ENCODE data around the gene FGFR3.

Gene FGFR3

DNA sequence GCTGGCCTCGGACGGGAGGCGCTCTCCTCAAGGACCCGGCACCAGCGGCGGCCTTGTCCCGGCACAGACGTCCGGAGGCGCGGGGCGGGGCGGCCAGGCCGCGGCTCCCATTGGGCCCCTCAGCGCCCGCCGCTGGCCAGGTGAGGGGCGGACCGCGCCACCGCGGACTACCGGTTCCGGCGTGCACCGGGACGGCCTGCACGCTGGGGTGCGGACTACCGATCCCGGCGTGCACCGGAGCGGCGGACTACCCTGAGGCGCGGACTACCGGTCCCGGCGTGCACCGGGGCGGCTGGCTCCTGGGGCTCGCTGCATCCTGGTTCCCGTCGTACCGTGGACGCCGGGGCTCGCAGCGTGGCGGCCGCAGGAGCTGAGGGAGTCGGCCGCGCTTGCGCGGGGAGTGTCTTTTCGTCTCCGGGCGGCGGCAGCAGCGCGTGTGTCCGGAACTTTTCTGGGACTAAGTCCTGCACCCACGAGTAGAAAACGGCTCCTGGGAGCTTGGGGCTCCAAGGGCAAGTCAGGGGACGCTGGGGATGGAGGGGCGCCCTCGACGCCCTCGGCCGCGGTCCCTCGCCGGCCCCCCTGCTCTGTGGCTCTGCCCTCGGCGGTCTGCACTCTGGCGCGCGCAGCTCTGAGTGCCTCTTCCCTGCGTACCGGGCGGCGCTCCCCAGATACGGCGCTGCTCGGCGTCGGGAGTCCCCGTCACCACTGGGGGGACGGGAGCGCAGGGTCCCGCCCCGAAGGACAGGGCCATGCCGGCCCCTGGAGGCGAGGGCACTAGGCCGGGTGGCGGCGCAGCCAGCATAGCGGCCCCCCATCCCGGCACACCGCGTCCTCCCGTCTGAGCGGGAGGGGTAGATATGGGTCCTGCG lies 63.2 kb downstream of the FGFR3 start, which contains the start of gene LETM1:
LETM1 (minus strand) TSS at position 86 of the 872 bp plus-strand sequence. CDS start 206 bp downstream, outside the sequence.
- Histone ChIP-seq H3K4me1 (ENCODE audit: insufficient read depth, low read length, severe bottlenecking) (peaks cover 42% of the 10 kb centered on the region), H3K27ac (ENCODE audit: low read depth, low read length, poor library complexity, severe bottlenecking) (no peak within 1 kb of the TSS), H3K9me2 (ENCODE audit: low read depth, low read length) (no peaks in the 10 kb centered on the region), H3K36me3 (ENCODE audit: insufficient read depth, low read length) (no peaks in the 10 kb centered on the region; the same call in 1 of the 2 replicates), H3K9ac (ENCODE audit: low read length) (peak within 1 kb of the TSS; percentile 88), H4K20me1 (ENCODE audit: insufficient read depth, low read length) (no peaks in the 10 kb centered on the region), H3K4me2 (ENCODE audit: low read length) (peak within 1 kb of the TSS; percentile 79), H3K79me2 (ENCODE audit: insufficient read depth, low read length) (peaks cover 18% of the 10 kb centered on the region; the same call in 1 of the 2 replicates), H3K4me3 (ENCODE audit: low read depth, low read length, poor library complexity, severe bottlenecking) (peak within 1 kb of the TSS; percentile 76), H3F3A (ENCODE audit: insufficient read depth, low read length) (no peaks in the 10 kb centered on the region), H3K27me3 (ENCODE audit: insufficient read depth, low read length) (no peaks in the 10 kb centered on the region), H2AFZ (ENCODE audit: low read length) (no peak within 1 kb of the TSS), H3K9me3 (ENCODE audit: low read length) (no peaks in the 10 kb centered on the region)
- no peak for TF ChIP-seq CTCF (IDR thresholded peaks at IDR 0.05; ENCODE audit: low read length)
- no peak for TF ChIP-seq EZH2 (IDR thresholded peaks at IDR 0.05; ENCODE audit: borderline replicate concordance, low read length)

- Histone ChIP-seq H3K9ac (ENCODE audit: low read length) (peak overlapping the region; percentile 88), H3K4me1 (ENCODE audit: insufficient read depth, low read length, severe bottlenecking) (peaks cover 38% of the 10 kb centered on the region), H4K20me1 (ENCODE audit: insufficient read depth, low read length) (no peaks in the 10 kb centered on the region), H3K36me3 (ENCODE audit: insufficient read depth, low read length) (no peaks in the 10 kb centered on the region; the same call in 1 of the 2 replicates), H3K4me3 (ENCODE audit: low read depth, low read length, poor library complexity, severe bottlenecking) (peak overlapping the region; percentile 76), H3K27me3 (ENCODE audit: insufficient read depth, low read length) (no peaks in the 10 kb centered on the region), H3K4me2 (ENCODE audit: low read length) (peak overlapping the region; percentile 74), H2AFZ (ENCODE audit: low read length) (no peak overlapping the region), H3F3A (ENCODE audit: insufficient read depth, low read length) (no peaks in the 10 kb centered on the region), H3K9me3 (ENCODE audit: low read length) (no peaks in the 10 kb centered on the region), H3K27ac (ENCODE audit: low read depth, low read length, poor library complexity, severe bottlenecking) (no peak overlapping the region), H3K79me2 (ENCODE audit: insufficient read depth, low read length) (peaks cover 18% of the 10 kb centered on the region; the same call in 1 of the 2 replicates), H3K9me2 (ENCODE audit: low read depth, low read length) (no peaks in the 10 kb centered on the region)
- TF ChIP-seq CTCF (IDR thresholded peaks at IDR 0.05; ENCODE audit: low read length) = no peak
- no peak for TF ChIP-seq EZH2 (IDR thresholded peaks at IDR 0.05; ENCODE audit: borderline replicate concordance, low read length)
Measured at GRCh38 chr4:1856943-1857699, 64.0 kb downstream of the FGFR3 start.

DNA sequence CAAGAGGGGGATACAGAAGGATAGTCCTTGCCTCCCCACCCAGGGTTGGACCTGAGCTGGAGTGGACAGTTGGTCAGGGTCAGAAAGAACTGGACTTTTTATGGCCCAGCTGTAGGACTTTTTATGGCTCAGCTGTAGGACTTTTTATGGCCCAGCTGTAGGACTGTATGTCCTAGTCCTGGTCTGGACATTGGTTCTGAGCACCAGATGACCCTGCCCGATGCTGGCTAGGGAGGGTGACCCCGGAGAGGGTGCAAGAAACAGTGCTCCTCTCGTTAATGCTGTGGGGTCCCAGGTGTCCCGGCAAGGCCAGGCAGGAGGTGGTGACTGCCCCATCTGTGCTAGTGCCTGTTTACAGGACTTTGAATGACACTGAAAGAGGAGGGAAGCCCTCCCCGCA lies 64.8 kb downstream of the FGFR3 start:
- Histone ChIP-seq H3K27ac (ENCODE audit: low read depth, low read length, poor library complexity, severe bottlenecking) (no peak overlapping the region), H3K36me3 (ENCODE audit: insufficient read depth, low read length) (no peaks in the 10 kb centered on the region; the same call in 1 of the 2 replicates), H3K4me1 (ENCODE audit: insufficient read depth, low read length, severe bottlenecking) (peaks cover 40% of the 10 kb centered on the region), H2AFZ (ENCODE audit: low read length) (no peak overlapping the region), H3K79me2 (ENCODE audit: insufficient read depth, low read length) (peaks cover 18% of the 10 kb centered on the region; the same call in 1 of the 2 replicates), H3K9me3 (ENCODE audit: low read length) (no peaks in the 10 kb centered on the region), H3K9ac (ENCODE audit: low read length) (no peak overlapping the region), H3K4me2 (ENCODE audit: low read length) (no peak overlapping the region), H3K9me2 (ENCODE audit: low read depth, low read length) (no peaks in the 10 kb centered on the region), H3F3A (ENCODE audit: insufficient read depth, low read length) (no peaks in the 10 kb centered on the region), H3K27me3 (ENCODE audit: insufficient read depth, low read length) (no peaks in the 10 kb centered on the region), H3K4me3 (ENCODE audit: low read depth, low read length, poor library complexity, severe bottlenecking) (no peak overlapping the region), H4K20me1 (ENCODE audit: insufficient read depth, low read length) (no peaks in the 10 kb centered on the region)
- no peak for TF ChIP-seq CTCF (IDR thresholded peaks at IDR 0.05; ENCODE audit: low read length)
- TF ChIP-seq EZH2 (IDR thresholded peaks at IDR 0.05; ENCODE audit: borderline replicate concordance, low read length) = no peak
